ENCODE results near the gene SUPT7L.
"Not testable (repeated sequence)": the region's sequence is repeated elsewhere in the genome, so short reads cannot be mapped to it uniquely, and the experiment has no call there.

Gene SUPT7L

DNA sequence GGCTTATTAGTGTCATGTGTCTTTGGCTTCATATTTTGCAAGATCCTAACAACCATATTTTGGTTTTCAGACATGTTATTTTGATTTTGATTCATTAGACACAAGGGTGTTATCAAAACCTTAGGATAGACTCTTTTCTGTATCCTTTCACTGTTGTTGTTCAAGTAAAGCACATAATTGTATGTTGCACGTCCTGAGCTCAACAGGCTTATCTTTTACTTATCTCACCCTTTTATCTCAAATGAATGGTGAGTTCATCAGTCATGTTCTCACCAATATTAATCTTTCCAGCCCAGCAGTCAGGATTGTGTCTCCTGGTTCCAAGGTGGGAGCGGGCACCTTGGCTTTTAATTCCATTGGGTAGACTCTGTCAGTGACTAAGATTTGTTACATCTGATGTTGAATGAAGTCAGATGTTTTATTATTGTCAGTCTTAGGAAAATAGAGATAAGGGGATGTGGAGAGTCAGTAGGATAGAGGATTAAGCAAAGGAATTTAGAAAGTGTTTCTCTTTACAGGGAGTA lies 22.6 kb downstream of the SUPT7L start:
- no peak for FAIRE-seq
- DNase-seq (ENCODE audit: insufficient read length, low spot score), result no peak

DNA sequence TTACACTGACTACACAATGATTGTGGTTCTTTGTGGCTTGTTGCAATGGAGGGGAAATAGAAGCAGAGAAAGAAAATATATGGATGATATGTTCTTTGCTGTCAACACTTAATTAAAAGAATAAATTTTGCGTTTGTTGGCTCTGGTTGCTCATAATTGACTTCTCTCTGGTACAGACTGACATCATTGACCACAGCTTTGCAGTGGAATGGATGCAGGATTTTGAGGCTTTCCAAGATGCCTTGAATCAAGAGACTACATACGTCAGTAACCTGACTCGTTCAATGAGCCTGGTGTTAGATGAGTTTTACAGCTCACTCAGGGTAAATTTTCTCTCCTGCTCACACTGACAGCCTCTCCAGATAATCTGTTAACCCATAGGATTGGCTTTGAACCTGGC lies 24.7 kb downstream of the SUPT7L start:
- FAIRE-seq (no peak), DNase-seq (ENCODE audit: insufficient read length, low spot score) (no peak)

DNA sequence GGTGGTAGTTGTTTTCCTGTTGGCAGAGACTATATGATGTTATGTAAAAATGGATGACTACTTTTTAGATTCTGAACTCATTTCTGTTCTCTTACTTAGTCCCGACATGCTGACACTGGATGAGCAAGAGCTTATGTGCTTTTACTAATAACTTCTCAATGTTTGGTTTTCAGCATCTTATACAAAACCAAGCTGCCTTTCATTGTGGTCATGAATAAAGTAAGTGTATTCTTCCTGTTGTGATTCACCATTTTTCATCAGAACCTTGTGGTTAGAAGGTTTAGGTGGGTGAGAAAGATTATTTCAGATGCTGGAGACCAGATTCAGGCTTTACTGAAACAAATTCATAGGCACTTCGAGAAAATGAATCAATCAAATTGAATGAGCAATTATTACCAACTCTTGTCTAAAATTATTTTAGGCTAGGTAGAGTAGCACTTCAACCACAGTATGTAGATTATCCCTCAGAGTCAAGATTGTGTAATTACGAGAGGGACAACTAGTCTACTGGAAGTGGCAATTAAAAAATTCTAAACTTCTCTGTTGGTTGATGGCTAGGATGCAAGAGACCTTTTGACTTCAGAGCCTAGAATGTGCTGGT lies 25.3 kb downstream of the SUPT7L start:
- FAIRE-seq, result no peak

DNA sequence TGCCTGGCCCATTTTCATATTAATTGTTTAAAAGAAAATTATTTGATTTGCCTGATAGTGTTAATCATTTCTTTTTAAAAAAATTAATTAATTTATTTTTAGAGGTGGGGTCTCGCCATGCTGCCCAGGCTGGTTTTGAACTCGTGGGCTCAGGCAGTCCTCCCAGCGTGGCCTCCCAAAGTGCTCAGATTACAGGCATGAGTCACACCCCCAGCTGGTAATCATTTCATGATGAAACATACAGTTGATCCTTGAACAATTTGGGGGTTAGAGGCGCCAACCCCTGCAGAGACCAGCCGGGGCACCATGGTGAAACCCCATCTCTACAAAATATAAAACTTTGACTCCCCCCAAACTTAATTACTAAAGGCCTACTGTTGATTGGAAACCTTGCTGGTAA lies 26.6 kb downstream of the SUPT7L start:
- FAIRE-seq, result no peak

More for the DNA sequence above, 25.3 kb downstream of the SUPT7L start:
- no peak for DNase-seq (ENCODE audit: insufficient read length, low spot score)

DNA sequence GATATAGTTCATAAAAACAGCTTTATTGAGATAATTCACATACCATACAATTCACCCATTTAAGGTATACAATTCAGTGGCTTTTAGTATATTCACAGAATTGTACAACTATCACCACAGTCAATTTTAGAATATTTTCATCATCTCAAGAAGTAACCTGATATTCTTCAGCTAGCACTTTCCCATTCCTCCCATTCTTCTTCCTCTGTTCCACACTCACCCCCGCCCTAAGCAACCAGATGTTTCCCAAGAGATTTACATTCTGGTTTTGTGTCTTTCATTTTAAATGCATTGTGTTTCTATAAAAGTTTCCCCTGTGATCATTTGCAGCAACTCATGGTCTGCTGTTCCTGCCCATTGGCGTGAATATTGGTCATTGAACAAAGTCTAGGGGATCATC lies 29.1 kb downstream of the SUPT7L start:
- no peak for DNase-seq (ENCODE audit: insufficient read length, low spot score)
- no peak for FAIRE-seq

More for the DNA sequence above, 26.6 kb downstream of the SUPT7L start:
- DNase-seq (ENCODE audit: insufficient read length, low spot score), result no peak

DNA sequence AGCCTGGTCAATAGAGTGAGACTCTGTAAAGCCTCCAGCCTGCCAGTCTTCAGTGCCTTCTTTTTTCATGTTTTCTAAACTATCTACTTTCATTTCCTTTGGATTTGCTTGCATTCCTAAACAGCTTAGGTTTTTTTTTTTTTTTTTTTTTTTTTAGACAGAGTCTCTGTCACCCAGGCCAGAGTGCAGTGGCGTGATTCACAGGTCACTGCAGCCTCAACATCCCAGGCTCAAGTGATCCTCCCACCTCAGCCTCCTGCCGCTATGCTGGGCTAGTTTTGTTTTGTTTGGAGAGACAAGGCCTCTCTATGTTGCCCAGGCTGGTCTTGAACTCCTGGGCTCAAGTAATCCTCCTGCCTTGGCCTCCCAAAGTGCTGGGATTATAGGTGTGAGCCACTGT lies 33.2 kb downstream of the SUPT7L start:
- DNase-seq (ENCODE audit: insufficient read length, low spot score); FAIRE-seq: not testable (repeated sequence)

DNA sequence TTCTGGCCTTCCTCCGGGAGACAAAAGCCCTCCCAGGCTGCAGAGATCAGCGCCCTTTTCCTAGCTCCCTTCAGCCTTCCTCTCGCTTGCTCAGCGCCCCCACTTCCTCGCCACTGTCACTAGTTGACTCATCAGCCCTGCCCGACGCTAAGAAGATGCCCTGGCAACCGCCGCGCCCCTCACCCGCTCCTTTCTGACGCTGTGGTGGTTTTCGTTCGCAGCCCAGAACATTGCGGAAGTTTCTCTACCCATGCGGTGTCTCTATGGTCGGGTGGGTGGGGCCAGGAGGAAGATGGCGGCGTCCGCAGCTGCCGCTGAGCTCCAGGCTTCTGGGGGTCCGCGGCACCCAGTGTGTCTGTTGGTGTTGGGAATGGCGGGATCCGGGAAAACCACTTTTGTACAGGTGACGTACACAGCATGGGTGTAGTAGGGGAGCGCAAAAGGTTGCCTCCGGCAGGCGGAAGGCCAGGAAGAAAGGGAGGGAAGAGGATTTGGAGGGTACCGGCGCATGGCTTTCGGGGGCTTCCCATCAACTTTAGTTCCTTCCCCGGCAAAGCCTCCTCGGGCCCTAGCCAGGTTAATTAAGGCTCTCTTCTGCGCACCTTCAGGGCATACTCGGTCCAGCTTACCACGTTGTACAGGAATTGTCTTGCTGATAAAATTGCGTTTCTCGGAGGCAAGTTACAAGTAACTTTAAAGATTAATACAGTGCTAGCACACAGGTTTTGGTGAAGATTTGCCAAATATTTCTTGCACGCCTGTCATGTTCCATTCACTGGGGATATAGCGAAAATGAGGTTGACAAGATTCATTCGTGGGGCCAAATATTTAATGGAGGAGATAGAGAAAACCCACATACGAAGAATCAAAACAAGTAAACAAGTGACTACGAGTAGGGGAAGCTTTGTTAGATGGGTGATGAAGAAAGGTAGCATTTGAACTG lies 34.4 kb downstream of the SUPT7L start, which contains the start of the genes CCDC121 and GPN1:
TSS of gene CCDC121 (minus strand) at position 246 of the 943 bp plus-strand sequence. CDS start 1,213 bp downstream, outside the sequence.
TSS of gene GPN1 (plus strand) at position 284 of the 943 bp plus-strand sequence. CDS start at position 293, 9 bp downstream.
- DNase-seq (ENCODE audit: insufficient read length, low spot score) (peak; percentile 94), FAIRE-seq (peak; percentile 87)

DNA sequence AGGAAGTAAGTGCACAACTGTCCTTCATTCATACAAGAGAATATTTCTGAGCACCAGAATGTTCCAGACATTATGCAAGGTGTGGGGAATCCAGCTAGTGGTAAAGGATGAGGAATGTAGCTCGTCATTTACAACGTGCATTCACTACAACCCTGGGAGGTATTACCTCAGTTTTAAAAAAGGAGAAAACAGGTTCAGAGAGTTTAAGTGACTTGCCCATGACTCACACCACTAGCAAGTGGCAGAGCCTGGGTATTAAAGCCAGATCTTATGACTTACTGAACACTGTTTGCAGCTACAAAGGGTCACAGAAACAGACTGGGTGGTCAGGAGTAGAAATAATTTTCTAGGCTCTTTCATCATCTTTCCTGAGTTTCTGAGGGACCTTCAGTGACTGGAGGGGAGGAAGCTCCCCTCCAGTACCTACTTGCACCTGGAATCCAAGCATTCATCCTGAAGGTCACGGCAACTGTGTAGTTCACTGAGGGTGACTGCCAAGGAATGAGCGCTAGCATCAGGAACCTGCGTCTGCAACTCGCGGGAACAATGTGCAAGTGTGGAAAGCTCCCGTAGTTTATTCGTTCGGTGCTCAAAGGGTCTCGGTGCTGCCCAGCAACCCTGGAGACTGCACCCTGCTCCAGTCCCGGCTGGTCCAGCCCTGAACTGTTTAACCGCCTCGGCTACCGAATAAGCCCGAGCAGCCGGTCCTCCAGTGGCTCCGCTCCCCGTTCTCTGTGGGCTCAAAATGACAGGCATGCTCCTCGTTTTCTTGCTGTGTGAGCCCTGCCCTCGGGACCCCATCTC lies 35.2 kb downstream of the SUPT7L start:
- FAIRE-seq (no peak), DNase-seq (ENCODE audit: insufficient read length, low spot score) (peak; percentile 36)

DNA sequence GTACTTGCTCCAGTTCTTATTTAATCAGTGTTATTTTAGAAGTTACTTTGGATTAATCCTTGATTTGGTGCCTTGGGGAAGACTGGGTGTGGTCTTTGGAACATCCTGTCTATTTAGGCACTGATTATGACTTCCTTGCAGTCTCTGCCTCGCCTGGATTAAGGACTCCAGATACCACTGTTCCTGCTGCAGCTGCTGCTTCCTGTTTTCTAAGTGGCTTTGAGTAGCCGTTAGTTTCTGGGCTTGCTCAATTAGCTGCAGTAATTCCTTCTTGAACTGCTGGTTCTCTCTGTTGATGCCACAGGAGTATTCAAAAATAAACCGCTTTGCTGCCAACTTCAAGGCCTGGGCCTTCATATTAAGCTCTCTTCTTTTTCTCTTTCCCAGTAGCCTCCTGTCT lies 36.5 kb downstream of the SUPT7L start:
- DNase-seq (ENCODE audit: insufficient read length, low spot score); FAIRE-seq: not testable (repeated sequence)

DNA sequence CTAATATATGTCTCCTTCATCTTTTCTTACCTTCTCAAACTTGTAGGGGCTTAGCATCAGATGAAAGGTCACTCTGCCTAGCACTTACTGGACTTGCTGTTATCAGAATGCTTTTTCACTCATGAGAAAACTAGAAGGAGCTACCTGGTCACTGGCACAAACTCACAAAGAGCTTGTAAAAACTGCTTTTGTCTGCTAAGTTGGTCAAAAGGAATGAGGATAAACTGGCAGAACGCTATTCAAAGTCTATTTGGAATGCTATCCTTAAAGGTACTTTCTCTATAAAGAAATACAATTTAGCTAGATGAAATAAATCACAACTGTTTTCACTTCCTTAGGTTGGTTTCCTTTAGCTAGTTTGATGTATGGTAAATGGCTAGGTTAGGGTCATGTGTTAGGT lies 37.1 kb downstream of the SUPT7L start:
- DNase-seq (ENCODE audit: insufficient read length, low spot score); FAIRE-seq: not testable (repeated sequence)

DNA sequence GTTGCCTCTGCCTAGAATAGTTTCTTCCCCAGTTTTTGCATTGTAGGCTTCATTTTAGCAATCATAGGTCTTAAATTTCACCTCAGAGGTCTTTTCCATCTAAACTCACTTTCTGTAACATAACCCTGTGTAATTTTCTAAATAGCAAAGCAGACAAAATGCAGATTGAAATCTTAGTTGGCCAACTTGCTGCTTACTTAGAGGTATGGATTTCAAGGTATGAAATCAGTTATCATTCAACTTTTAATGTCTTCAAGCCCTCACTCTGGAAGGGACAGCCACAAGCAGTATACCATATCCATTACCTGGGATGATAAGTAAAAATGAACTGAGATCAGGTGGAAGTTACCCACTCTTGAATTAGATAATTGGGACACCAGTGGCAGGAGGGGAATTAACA lies 38.5 kb downstream of the SUPT7L start:
- DNase-seq (ENCODE audit: insufficient read length, low spot score) (no peak), FAIRE-seq (no peak)

DNA sequence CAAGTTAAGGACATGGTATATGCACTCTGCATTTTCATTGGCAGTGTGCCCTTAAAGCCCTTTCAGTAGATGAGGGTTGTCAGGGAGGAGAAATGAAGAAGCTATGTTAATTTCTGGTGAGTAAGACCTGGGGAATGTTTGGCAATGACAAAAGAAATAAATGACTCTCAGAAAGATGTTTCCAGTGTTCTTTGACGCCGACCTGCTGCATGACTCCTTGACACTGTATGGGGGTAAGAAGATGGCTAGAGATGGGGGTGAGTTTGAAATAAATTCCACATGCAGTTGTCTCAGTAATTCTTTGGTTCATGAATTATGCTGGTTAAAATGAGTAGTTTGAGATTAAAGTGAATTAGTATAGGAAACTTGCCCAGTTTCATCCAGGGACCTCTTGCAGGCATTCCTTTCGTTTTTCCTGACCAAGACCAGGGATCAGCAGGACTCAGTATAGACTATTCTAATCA lies 40.5 kb downstream of the SUPT7L start:
- DNase-seq (ENCODE audit: insufficient read length, low spot score) (peak; percentile 48), FAIRE-seq (no peak)

DNA sequence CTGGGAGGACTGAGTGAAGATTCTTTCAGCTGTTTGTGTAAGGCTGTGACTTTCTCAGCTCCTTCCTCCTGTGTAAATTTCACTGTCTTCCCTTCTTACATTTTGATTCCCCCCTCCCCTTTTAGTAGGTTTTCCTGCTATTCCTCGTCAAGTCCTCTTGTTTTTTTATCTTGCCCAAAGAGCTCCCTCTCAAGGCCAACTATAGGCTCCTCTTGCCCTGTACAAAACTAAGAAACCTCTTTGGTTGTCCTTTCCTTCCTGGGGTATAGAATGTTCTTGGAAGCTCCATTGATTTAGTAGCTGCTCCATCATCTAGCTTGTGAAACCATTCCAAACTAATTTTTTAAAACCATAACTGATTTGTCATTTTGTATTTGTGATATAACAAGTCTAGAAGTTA lies 41.9 kb downstream of the SUPT7L start:
- no peak for DNase-seq (ENCODE audit: insufficient read length, low spot score)
- FAIRE-seq, result no peak

DNA sequence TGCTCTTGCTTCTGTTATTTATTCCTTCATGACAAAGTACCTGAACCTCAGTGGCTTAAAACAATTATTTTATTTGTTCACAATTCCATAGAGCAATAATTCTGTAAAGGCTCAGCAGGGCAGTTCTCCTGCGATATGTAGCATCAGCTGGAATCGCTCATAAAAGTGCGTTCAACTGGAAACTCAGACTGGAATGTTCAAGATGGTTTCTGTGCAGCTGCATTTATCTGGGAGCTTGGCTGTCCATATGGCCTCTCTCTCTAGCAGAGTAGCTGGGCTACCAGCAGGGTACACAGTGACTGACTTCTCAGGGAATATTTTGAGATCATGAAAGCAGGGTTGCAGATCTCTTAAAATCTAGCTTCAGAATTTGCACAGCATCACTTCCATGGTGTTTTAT lies 48.1 kb downstream of the SUPT7L start:
- no peak for FAIRE-seq
- DNase-seq (ENCODE audit: insufficient read length, low spot score), result no peak

DNA sequence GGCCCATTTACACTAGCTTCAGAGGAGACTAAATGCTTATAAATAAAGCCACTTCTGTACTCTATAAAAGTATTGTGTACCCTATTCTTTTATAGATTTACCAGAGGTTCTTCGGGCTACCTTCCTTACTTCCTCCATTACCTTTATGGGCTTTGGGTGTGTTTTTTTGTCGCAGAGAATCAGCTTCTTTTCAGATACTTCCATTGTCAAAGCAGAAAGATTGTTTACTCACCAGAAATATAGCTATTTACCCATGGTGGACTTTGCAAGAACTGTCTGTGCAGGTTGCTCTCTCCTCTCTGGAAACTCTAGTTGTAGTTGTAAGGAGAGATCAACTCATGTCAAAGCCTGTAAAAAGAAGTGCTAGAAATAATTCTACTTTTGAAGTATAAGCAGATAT lies 49.4 kb downstream of the SUPT7L start:
- FAIRE-seq, result no peak
- no peak for DNase-seq (ENCODE audit: insufficient read length, low spot score)

DNA sequence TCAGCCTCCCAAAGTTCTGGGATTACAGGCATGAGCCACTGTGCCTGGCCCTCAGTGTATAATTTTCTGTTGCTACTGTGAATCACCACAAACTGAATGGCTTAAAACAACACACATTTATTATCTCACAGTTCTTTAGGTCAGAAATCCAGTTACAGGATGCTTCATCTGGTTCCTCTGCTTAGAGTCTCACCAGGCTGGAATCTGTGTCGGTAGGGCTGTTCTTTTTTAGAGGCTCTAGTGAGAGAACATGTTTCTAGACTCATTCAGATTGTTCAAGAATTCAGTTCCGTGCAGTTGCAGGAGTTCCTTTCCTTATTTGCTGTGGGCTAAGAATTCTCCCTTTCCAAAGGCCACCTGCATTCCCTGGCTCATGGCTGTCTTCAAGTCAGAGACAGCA lies 56.8 kb downstream of the SUPT7L start:
- DNase-seq (ENCODE audit: insufficient read length, low spot score) (no peak), FAIRE-seq (no peak)
